ENCODE results near the gene MECR.
A peak's percentile ranks its signal among the peaks of the same experiment; 100 is the strongest.
"Not testable (repeated sequence)": the region's sequence is repeated elsewhere in the genome, so short reads cannot be mapped to it uniquely, and the experiment has no call there.

MECR gene

GRCh38 chr1:29162476-29163138, 68.1 kb downstream of the MECR start:
- peak; percentile 5 to 17 for DNase-seq

GRCh38 chr1:29162025-29162424, 68.7 kb downstream of the MECR start:
- DNase-seq, result no peak

- DNase-seq, result no peak
Observed at GRCh38 chr1:29159773-29160172, 71.0 kb downstream of the MECR start.

GRCh38 chr1:29157269-29157601, 73.5 kb downstream of the MECR start:
- no peak for DNase-seq

GRCh38 chr1:29156543-29157268, 74.0 kb downstream of the MECR start:
- peak; percentile 12 to 13 for DNase-seq

- peak in 1 of 2 experiments; percentile 16 for DNase-seq
Observed at GRCh38 chr1:29152046-29152805, 78.5 kb downstream of the MECR start.

GRCh38 chr1:29150346-29150745, 80.4 kb downstream of the MECR start:
- not testable (repeated sequence) for DNase-seq

GRCh38 chr1:29148656-29149491, 81.9 kb downstream of the MECR start:
- no peak for DNase-seq

- no peak for DNase-seq
Observed at GRCh38 chr1:29145739-29146437, 84.8 kb downstream of the MECR start.

GRCh38 chr1:29144178-29144577, 86.6 kb downstream of the MECR start:
- DNase-seq, result no peak

- no peak for DNase-seq
Observed at GRCh38 chr1:29142714-29143113, 88.0 kb downstream of the MECR start.

All from activated T-cell treated with anti-CD3 and anti-CD28 coated beads, Interleukin-2, amount 50 U/mL, for 48 hours (primary cell).